Ovary (tissue), 9 donors: ENCODE data around the gene CLNK. TPM values are rescaled to one million over a fixed set of nuclear protein-coding genes. Genes with fewer than 3 reads are reported as not detected.
A peak's percentile ranks its signal among the peaks of the same experiment; 100 is the strongest.

Experiments
- DNase-seq, 5 donors: peaks; one replicate each; pipeline ENCODE4 v3.0.0-alpha.2; 2019 to 2020
- H3K27ac ChIP-seq, 2 donors: fragments of 200-600 bp; one replicate each; pipeline versions ENCODE4 v1.5.1 to v1.8.0; 2019 to 2022
- H3K27me3 ChIP-seq: fragments of 200-600 bp; one replicate; pipeline ENCODE4 v1.8.0; 2022
- H3K36me3 ChIP-seq: fragments of 200-600 bp; sonication (generic); one replicate; pipeline ENCODE4 v1.5.1; 2019
- H3K4me1 ChIP-seq: one replicate; pipeline ENCODE4 v1.8.1; 2013; ENCODE audit warnings: mild to moderate bottlenecking, moderate library complexity; ENCODE audit not compliant: insufficient read depth
- H3K4me3 ChIP-seq: fragments of 200-600 bp; sonication (generic); one replicate; pipeline ENCODE4 v1.5.1; 2017
- H3K9me3 ChIP-seq, 2 donors: fragments of 200-600 bp in 1 of 2; sonication (generic) in 1 of 2; one replicate each; pipeline versions ENCODE4 v1.5.1 to v1.8.1; 2013 to 2019; ENCODE audit warnings: mild to moderate bottlenecking in 1 of 2, moderate library complexity in 1 of 2
- EP300 ChIP-seq: sonication (generic); formaldehyde crosslinking; IDR thresholded peaks from one replicate; pipeline ENCODE4 v1.6.1; 2017; ENCODE audit warnings: antibody characterized with exemption
- POLR2A ChIP-seq: fragments of 450-650 bp; IDR thresholded peaks from one replicate; pipeline ENCODE4 v1.6.1; 2017; ENCODE audit warnings: antibody characterized with exemption, mild to moderate bottlenecking, moderate library complexity
- WGBS, 3 donors: extraction: QIAGEN DNeasy Blood & Tissue Kit in 1 of 3; methylation state at CpG; one replicate each; pipeline versions ENCODE4 v1.1.5 to v1.1.7; 2013 to 2017; 5-methylcytosine and 5-hydroxymethylcytosine counted together
- intact Hi-C, 4 donors: fragments of 100-400 bp; cut with DNase I; formaldehyde crosslinking; loops; one replicate each; pipeline versions ENCODE4 v1.11.0 to v1.15.1; 2022 to 2023
- polyA plus RNA-seq, 2 donors: library from polyadenylated mRNA; stranded (reverse); fragments of 200-250 nt in 1 of 2; fragments of 350-450 nt in 1 of 2; fragmentation: Illumina TruSeq in 1 of 2; extraction: RNeasy Lipid Tissue Mini Kit (QIAGEN cat#74804) in 1 of 2; gene quantifications; one replicate each; pipeline ENCODE4 v1.2.3, GENCODE V29; 2013 to 2014
- total RNA-seq, 7 donors: library from RNA; depleted of rRNA in 2 of 7; stranded (reverse); fragments of >200 nt in 2 of 7; fragmentation: NEBNext Ultra II Directional in 3 of 7; extraction: Animal tissue kit (Norgen Biotek cat#: 25700) in 3 of 7; gene quantifications; one replicate each; pipeline versions ENCODE4 v1.1.0 to v1.2.4, GENCODE V29; 2016 to 2023
- TF ChIP-seq, protein P1 (sequence below), 3 donors: fragments of 450-650 bp in 2 of 3; fragments of 200-600 bp in 1 of 3; IDR thresholded peaks; one replicate each; pipeline versions ENCODE4 v1.5.1 to v1.8.0; 2016 to 2022; ENCODE audit warnings: antibody characterized with exemption in 3 of 3, mild to moderate bottlenecking in 1 of 3
- donor health status: DM: no; HTN: no; CAD: no; lungs with moderate emphysema.
- donor health status: DM: no; HTN: no; CAD: no.
- donor health status: Bipolar disorder and iron deficiency.
- donor health status: DM: yes; HTN: yes; CAD: no.
- donor health status: DM: no; HTN: no; CAD: no.
- donor health status: DM: yes; HTN: yes; CAD: no.

CLNK gene
- total and polyA plus RNA-seq, 9 donors: 0.10 to 0.23 (median 0.22) TPM; not detected in 6

DNA sequence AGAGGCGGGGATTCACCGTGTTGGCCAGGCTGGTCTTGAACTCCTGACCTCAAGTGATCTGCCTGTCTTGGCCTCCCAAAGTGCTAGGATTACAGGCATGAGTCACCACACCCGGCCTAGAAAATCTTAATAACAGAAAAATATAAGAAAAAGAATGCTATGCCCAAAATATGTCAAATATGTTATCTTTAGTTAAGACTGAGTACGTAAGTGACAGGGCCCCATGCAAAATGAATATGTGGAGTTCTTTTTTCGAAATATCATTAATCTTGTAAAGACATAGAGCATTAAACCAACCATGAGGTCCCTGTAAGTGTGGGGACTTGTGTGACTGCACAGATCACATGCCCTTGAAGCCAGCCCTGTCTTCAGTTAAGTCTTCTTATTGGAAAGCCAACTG, 218.4 kb downstream of the CLNK start:
- Histone ChIP-seq H3K36me3 (no peaks in the 10 kb centered on the region), H3K4me3 (no peak overlapping the region), H3K27me3 (no peaks in the 10 kb centered on the region), H3K4me1 (peaks cover 2% of the 10 kb centered on the region), H3K9me3 (no peaks in the 10 kb centered on the region), H3K27ac (no peak overlapping the region)
- TF ChIP-seq, protein P1, sequence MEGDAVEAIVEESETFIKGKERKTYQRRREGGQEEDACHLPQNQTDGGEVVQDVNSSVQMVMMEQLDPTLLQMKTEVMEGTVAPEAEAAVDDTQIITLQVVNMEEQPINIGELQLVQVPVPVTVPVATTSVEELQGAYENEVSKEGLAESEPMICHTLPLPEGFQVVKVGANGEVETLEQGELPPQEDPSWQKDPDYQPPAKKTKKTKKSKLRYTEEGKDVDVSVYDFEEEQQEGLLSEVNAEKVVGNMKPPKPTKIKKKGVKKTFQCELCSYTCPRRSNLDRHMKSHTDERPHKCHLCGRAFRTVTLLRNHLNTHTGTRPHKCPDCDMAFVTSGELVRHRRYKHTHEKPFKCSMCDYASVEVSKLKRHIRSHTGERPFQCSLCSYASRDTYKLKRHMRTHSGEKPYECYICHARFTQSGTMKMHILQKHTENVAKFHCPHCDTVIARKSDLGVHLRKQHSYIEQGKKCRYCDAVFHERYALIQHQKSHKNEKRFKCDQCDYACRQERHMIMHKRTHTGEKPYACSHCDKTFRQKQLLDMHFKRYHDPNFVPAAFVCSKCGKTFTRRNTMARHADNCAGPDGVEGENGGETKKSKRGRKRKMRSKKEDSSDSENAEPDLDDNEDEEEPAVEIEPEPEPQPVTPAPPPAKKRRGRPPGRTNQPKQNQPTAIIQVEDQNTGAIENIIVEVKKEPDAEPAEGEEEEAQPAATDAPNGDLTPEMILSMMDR (IDR thresholded peaks at IDR 0.05): no peak
- TF ChIP-seq EP300: no peak
- TF ChIP-seq POLR2A: no peak
- intact Hi-C loops: no loop called here
- 85 to 87% (median 86%) methylated on average over 5 of the region's 5 CpGs for WGBS, 3 donors
- DNase-seq: no peak

DNA sequence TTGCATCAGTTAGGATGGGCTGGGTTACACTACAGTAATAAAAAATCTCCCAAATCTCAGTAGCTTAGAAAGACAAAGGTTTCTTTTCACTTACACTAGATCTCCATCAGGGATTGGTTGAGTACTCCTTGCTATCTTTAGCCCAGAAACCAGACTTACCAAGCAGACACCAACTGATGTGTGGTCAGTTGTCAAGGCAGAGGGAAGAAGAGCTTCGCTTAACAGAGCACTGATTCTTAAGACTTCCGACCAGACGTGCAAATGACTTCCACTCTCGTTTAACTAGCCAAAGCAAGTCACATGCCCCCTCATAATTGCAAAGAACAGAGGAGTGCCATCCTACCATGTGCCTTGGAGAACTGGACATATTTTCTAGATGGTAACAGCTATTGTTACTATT, 221.7 kb downstream of the CLNK start:
- H3K4me3 ChIP-seq: no peak overlapping the region
- TF ChIP-seq, protein P1 (IDR thresholded peaks at IDR 0.05): no peak
- TF ChIP-seq POLR2A (no peak), EP300 (no peak)
- no peak overlapping the region for H3K27ac ChIP-seq
- H3K36me3 ChIP-seq: no peaks in the 10 kb centered on the region
- no peaks in the 10 kb centered on the region for H3K27me3 ChIP-seq
- H3K4me1 ChIP-seq: peaks cover 5% of the 10 kb centered on the region
- H3K9me3 ChIP-seq: no peaks in the 10 kb centered on the region
- intact Hi-C loops: no loop called here
- 90% methylated on average over 4 of the region's 4 CpGs for WGBS, 3 donors
- DNase-seq: no peak

DNA sequence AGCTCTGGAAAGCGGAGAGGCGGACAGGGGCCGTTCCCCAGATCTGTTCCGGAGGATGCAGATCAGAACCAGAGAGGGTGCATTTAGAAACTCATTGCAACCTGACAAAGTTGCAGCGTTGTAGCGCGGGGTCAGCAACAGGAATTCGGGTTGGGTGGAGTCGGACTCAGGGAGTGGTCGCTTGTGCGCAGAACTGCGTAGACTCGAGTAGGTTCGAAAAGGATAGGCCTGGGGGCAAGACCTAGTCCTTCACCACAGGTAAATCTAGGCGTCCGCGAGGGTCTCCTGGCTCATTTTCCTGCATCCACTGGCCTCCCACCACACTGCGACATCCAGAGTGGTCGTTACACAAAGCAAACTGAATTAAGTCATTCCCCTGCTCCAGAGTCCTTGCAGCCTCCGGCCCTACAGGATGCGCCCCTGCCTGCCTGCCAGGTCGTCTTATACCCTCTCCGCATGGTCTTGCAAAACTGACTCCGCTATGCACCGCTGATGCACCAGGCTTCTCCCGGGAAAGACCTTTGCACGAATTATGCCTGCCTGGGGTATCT, 222.6 kb downstream of the CLNK start:
- WGBS, 3 donors: 31 to 38% (median 36%) methylated on average over 27 of the region's 27 CpGs

DNA sequence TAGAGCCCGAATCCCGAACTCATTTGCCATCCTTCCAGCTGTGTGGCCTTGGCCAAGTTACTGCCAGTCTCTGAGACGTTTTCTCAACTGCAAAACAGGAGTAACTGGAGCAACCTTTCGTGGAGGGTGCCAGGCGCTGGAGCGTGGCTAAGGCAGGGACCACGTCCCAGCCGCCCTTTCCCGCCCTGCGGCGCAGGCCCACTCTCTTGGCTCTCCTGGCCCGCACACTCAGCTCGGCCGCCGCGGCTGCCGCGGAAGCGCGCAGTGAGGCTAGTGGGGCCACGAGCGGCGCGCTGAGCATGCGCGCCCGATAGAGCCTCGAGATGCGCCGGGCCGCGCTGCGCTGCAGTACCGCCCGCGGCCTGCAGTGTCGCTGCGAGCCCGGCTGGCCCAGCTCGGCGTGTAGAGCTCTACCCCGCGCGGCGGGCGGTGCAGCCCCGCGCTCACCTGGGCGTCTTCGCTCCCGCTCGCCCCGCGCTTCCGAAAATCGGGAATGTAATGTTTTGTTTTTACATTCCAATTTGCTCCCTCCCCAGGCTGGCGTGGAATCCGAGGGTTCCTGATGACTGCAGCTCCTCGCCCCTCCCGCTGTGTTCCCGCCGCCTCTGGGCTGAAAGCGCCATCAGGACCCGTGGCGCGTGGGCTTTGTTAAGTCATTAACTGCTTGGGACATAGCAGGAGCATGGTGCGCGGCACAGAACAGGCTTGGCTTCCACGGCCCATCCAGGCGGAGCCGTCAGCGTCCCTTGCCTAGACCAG, 223.3 kb downstream of the CLNK start:
- intact Hi-C loops: no loop called here
- peaks cover 10% of the 10 kb centered on the region for H3K4me1 ChIP-seq
- H3K36me3 ChIP-seq: no peaks in the 10 kb centered on the region
- TF ChIP-seq, protein P1 (IDR thresholded peaks at IDR 0.05): peak; percentile 55 to 75 (median 55)
- no peak for TF ChIP-seq POLR2A
- no peak for TF ChIP-seq EP300
- H3K9me3 ChIP-seq: no peaks in the 10 kb centered on the region
- peak overlapping the region; percentile 15 for H3K4me3 ChIP-seq
- peak; percentile 12 to 68 (median 33) for DNase-seq
- H3K27ac ChIP-seq: no peak overlapping the region
- H3K27me3 ChIP-seq: no peaks in the 10 kb centered on the region
- WGBS, 3 donors: 4 to 8% (median 4%) methylated on average over 52 to 72 of the region's 72 CpGs

More for the DNA sequence above, 222.6 kb downstream of the CLNK start:
- Histone ChIP-seq H3K4me1 (peaks cover 8% of the 10 kb centered on the region), H3K27ac (no peak overlapping the region), H3K9me3 (no peaks in the 10 kb centered on the region), H3K36me3 (no peaks in the 10 kb centered on the region), H3K27me3 (no peaks in the 10 kb centered on the region), H3K4me3 (no peak overlapping the region)
- TF ChIP-seq POLR2A: no peak
- TF ChIP-seq, protein P1 (IDR thresholded peaks at IDR 0.05): no peak
- intact Hi-C loops: no loop called here
- no peak for DNase-seq
